IPS DF 6.9 (cell line): ENCODE results near the gene PERM1.
"Not testable (repeated sequence)": the region's sequence is repeated elsewhere in the genome, so short reads cannot be mapped to it uniquely, and the experiment has no call there.

Experiments
- DNase-seq: peaks from one replicate; pipeline ENCODE4 v3.0.0-alpha.2; 2013; ENCODE audit warnings: low read depth, low spot score
- H3K27ac ChIP-seq: one replicate; pipeline ENCODE4 v1.5.1; 2013; ENCODE audit warnings: low read length, control low read depth
- H3K27me3 ChIP-seq: 2 replicates; pipeline ENCODE4 v1.6.1; 2013; ENCODE audit warnings: mild to moderate bottlenecking, low read length; ENCODE audit not compliant: control insufficient read depth, insufficient read depth
- H3K36me3 ChIP-seq: 2 replicates; pipeline ENCODE4 v1.6.1; 2013; ENCODE audit warnings: low read length; ENCODE audit not compliant: control insufficient read depth, insufficient read depth
- H3K4me1 ChIP-seq: 2 replicates; pipeline ENCODE4 v1.6.1; 2013; ENCODE audit warnings: low read length; ENCODE audit not compliant: control insufficient read depth, insufficient read depth
- H3K4me3 ChIP-seq: 2 replicates; pipeline ENCODE4 v1.5.1; 2013; ENCODE audit warnings: mild to moderate bottlenecking, low read length
- H3K9me3 ChIP-seq: 2 replicates; pipeline ENCODE4 v1.6.1; 2013; ENCODE audit warnings: low read length, inconsistent platforms; ENCODE audit not compliant: control insufficient read depth, insufficient read depth
- WGBS: extraction: QIAGEN DNeasy Blood & Tissue Kit; methylation state at CpG from one replicate; pipeline ENCODE4 v1.1.7; 2013; ENCODE audit warnings: mixed read lengths, missing lambda C conversion rate; ENCODE audit not compliant: insufficient read length, insufficient coverage; 5-methylcytosine and 5-hydroxymethylcytosine counted together

PERM1 gene

DNA sequence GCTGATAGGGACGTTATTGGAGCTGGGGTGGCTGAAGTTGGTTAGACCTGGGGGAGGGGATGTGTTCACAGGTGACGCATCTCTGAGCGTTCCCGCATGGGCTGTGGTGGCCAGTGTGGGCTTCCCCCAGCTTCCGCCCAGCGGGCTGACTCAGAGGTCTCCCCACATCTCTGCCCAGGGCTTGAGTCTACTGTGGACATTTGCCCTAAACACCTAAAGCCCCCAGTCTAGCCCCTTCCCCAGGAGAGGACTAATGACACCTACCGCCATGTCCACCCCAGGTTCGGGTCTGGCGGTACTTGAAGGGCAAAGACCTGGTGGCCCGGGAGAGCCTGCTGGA is 40.0 kb upstream of the PERM1 start:
- DNase-seq = no peak
- Histone ChIP-seq H3K4me3 (no peak overlapping the region), H3K27me3 (no peaks in the 10 kb centered on the region), H3K4me1 (peaks cover 27% of the 10 kb centered on the region), H3K9me3 (no peaks in the 10 kb centered on the region), H3K36me3 (no peaks in the 10 kb centered on the region), H3K27ac (no peak overlapping the region)
- no CpG with 5 or more reads among the region's 10 CpGs for WGBS

DNA sequence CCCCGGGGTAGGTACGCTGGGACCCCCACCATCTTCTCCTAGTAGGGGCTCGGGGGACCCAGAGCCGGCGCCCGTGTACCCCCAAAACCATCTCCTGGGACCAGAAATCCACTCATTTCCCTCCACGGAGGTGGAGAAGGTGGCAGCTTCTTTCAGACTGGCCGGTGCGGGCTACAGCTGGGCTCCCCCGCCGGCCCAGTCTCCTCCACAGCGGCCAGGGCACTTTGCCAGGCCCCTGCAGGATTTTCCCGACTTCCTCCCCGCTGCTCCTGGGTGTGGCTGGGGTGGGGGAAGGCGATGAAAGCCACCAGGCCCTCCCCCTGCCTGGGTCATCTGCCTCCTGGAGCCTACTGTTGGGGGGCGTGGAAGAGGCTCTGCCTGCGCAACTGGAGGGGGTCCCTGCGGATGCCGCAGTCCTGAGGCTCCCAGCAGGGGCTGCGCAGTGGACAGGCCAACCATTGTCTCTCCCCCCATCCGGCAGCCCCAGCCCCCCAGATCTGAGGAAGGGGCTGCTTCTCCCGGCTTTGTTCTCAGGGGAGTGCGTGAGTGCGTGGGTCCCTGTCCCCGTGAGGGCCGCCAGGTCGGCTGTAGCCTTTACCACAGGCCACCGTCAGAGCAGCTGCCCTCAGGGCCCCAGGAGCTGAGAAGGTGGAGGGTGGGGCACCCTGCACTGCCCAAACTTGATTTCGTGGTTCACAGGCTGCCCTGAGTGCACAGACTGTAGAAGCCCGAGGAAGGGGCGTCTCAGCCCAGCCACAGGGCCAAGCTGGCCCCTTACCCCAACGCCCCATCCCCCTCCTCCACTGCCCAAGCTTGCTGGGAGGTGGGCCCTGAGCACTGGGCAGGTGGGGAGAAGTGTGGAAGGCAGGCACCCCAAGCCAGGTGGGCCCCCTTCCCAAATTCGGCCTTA is 39.4 kb upstream of the PERM1 start:
- no peak overlapping the region for H3K27ac ChIP-seq
- no peaks in the 10 kb centered on the region for H3K36me3 ChIP-seq
- peaks cover 27% of the 10 kb centered on the region for H3K4me1 ChIP-seq
- peak overlapping the region; percentile 92; the same call in 1 of the 2 replicates for H3K4me3 ChIP-seq
- no peaks in the 10 kb centered on the region for H3K9me3 ChIP-seq
- no CpG with 5 or more reads among the region's 33 CpGs for WGBS
- no peak for DNase-seq
- no peaks in the 10 kb centered on the region for H3K27me3 ChIP-seq

GRCh38 chr1:1020415-1021009 is 38.6 kb upstream of the PERM1 start:
- no peaks in the 10 kb centered on the region for H3K36me3 ChIP-seq
- H3K27ac ChIP-seq = no peak overlapping the region
- no peak for DNase-seq
- H3K9me3 ChIP-seq = no peaks in the 10 kb centered on the region
- H3K4me3 ChIP-seq = peak overlapping the region; percentile 92
- WGBS = no CpG with 5 or more reads among the region's 59 CpGs
- no peaks in the 10 kb centered on the region for H3K27me3 ChIP-seq
- peaks cover 27% of the 10 kb centered on the region for H3K4me1 ChIP-seq

GRCh38 chr1:1020000-1020404 is 38.1 kb upstream of the PERM1 start, which contains the start of gene AGRN:
AGRN (plus strand) TSS chr1:1020120; CDS start chr1:1020173, 53 bp downstream.
- H3K4me3 ChIP-seq = peak within 1 kb of the TSS; percentile 92
- H3K27me3 ChIP-seq = no peaks in the 10 kb centered on the region
- H3K36me3 ChIP-seq = no peaks in the 10 kb centered on the region
- no peak within 1 kb of the TSS for H3K27ac ChIP-seq
- peaks cover 25% of the 10 kb centered on the region for H3K4me1 ChIP-seq
- no peak for DNase-seq
- WGBS = no CpG with 5 or more reads among the region's 58 CpGs
- no peaks in the 10 kb centered on the region for H3K9me3 ChIP-seq

GRCh38 chr1:1019122-1019999 is 37.5 kb upstream of the PERM1 start:
- Histone ChIP-seq H3K27me3 (no peaks in the 10 kb centered on the region), H3K36me3 (no peaks in the 10 kb centered on the region), H3K9me3 (no peaks in the 10 kb centered on the region), H3K4me3 (peak overlapping the region; percentile 38; the same call in 1 of the 2 replicates), H3K27ac (no peak overlapping the region), H3K4me1 (peaks cover 22% of the 10 kb centered on the region)
- no CpG with 5 or more reads among the region's 91 CpGs for WGBS
- no peak for DNase-seq

- not testable (repeated sequence) for H3K4me3 ChIP-seq, H3K27me3 ChIP-seq, H3K9me3 ChIP-seq, H3K36me3 ChIP-seq, DNase-seq, H3K27ac ChIP-seq
- no CpG with 5 or more reads among the region's 26 CpGs for WGBS
- H3K4me1 ChIP-seq = peaks cover 13% of the 10 kb centered on the region
Observed at GRCh38 chr1:1018321-1018685, 36.4 kb upstream of the PERM1 start.

- not testable (repeated sequence) for H3K9me3 ChIP-seq, DNase-seq, H3K4me1 ChIP-seq, H3K27me3 ChIP-seq, H3K36me3 ChIP-seq, H3K4me3 ChIP-seq, H3K27ac ChIP-seq
- WGBS = no CpG with 5 or more reads among the region's 17 CpGs
Observed at GRCh38 chr1:1017397-1018320, 35.8 kb upstream of the PERM1 start.

GRCh38 chr1:1014799-1015681 is 33.1 kb upstream of the PERM1 start:
- Histone ChIP-seq H3K9me3 (no peaks in the 10 kb centered on the region), H3K27me3 (no peaks in the 10 kb centered on the region), H3K27ac (no peak overlapping the region), H3K4me1 (peaks cover 2% of the 10 kb centered on the region), H3K4me3 (no peak overlapping the region), H3K36me3 (no peaks in the 10 kb centered on the region)
- DNase-seq = no peak
- no CpG with 5 or more reads among the region's 20 CpGs for WGBS

GRCh38 chr1:1013922-1014648 is 32.2 kb upstream of the PERM1 start:
- DNase-seq = no peak
- no peak overlapping the region; the same call in 1 of the 2 replicates for H3K4me3 ChIP-seq
- H3K27ac ChIP-seq = no peak overlapping the region
- WGBS = no CpG with 5 or more reads among the region's 41 CpGs
- no peaks in the 10 kb centered on the region for H3K36me3 ChIP-seq
- peaks cover 2% of the 10 kb centered on the region for H3K4me1 ChIP-seq
- H3K9me3 ChIP-seq = no peaks in the 10 kb centered on the region
- no peaks in the 10 kb centered on the region for H3K27me3 ChIP-seq
